Measurements from ENCODE around the gene CDC42EP3.

DNA sequence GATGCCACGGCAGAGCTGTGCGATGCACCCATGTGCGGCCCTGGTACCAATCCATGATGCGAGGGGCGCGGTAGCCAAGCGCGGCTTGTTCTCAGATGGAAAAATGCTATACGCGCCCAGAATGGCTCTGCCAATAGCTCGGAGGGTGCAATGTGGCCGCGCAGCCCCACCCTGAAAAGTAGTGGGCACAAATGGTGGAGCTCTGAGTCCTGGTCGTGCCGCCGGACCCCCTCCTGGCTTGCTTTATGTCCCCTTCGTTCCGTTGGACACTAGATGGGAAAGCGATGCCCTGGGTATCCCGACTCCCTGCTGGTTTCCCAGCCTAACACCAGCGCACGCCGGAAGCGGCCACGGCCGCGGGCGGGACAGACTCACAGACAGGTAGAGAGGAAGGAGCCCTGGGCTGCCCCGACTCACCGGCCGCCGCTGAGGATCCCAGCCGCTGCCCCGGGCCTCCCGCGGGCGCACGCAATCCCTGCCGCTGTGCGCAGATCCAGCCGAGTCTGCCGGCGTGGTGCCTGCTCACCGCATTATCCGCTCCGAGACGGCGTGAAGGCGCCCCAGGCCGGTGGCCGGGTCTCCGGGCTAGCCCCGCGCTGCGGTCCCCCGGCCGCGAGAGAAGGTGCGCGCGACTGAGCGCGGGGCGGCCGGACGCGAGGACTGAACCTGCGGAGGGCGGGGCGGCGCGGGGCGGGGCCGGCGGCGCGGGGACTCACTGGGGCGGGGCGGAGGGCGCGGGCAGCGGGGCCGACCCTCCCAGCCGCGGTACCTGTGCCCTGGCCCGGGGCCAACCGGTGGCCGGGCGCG lies at the start of gene CDC42EP3:
- TF ChIP-seq POLR2A (IDR thresholded peaks at IDR 0.05) (no peak), CTCF (IDR thresholded peaks at IDR 0.05) (peak in 1 of 3 donors; percentile 5), POLR2AphosphoS5 (IDR thresholded peaks at IDR 0.05) (peak; percentile 32 to 47 (median 41))
